Retinal pigment epithelial cell (primary cell): ENCODE data around the gene AKNAD1.

Experiments used
- DNase-seq: peaks from one replicate; pipeline ENCODE4 v3.0.0-alpha.2; 2010; ENCODE audit warnings: low read depth
- H3K4me3 ChIP-seq: 2 replicates; pipeline ENCODE4 v1.5.1; 2011; ENCODE audit warnings: mild to moderate bottlenecking, low read length, control low read depth, moderate library complexity
- CTCF ChIP-seq: conservative IDR thresholded peaks from 2 replicates; pipeline ENCODE4 v1.5.1; 2011; ENCODE audit warnings: low read depth, low read length, control low read depth, inconsistent platforms

The AKNAD1 gene

GRCh38 chr1:108780937-108781574 lies 75.8 kb downstream of the AKNAD1 start:
- no peak for DNase-seq
- TF ChIP-seq CTCF, result no peak

GRCh38 chr1:108779455-108779854 lies 77.4 kb downstream of the AKNAD1 start:
- DNase-seq, result no peak
- H3K4me3 ChIP-seq, result no peak overlapping the region
- TF ChIP-seq CTCF, result no peak

More at GRCh38 chr1:108780937-108781574, 75.8 kb downstream of the AKNAD1 start:
- H3K4me3 ChIP-seq, result no peak overlapping the region

- H3K4me3 ChIP-seq, result no peak overlapping the region
- no peak for DNase-seq
- TF ChIP-seq CTCF, result no peak
These were observed 79.1 kb downstream of the AKNAD1 start for GRCh38 chr1:108777839-108778238.

GRCh38 chr1:108767708-108768107 lies 89.2 kb downstream of the AKNAD1 start:
- TF ChIP-seq CTCF, result no peak
- H3K4me3 ChIP-seq, result no peak overlapping the region
- DNase-seq, result no peak

- no peak for DNase-seq
- no peak overlapping the region for H3K4me3 ChIP-seq
- no peak for TF ChIP-seq CTCF
These were observed 89.8 kb downstream of the AKNAD1 start for GRCh38 chr1:108767115-108767514.
